Common myeloid progenitor, CD34-positive (primary cell): ENCODE results near the gene EXOC2.

Source experiments
- CTCF ChIA-PET: fragments of 350-600 bp; sonication (Branson Sonifier 250); formaldehyde crosslinking; loops from one replicate; lab custom pipeline; 2021; ENCODE audit warnings: antibody characterized with exemption; lab: Charles Lee
- POLR2A ChIA-PET: fragments of 350-600 bp; sonication (Branson Sonifier 250); formaldehyde crosslinking; loops from one replicate; lab custom pipeline; 2021; ENCODE audit warnings: antibody characterized with exemption; lab: Charles Lee
- DNase-seq, 3 donors: peaks; one replicate each; pipeline versions ENCODE4 v3.0.0 to v3.0.0-alpha.2; 2013
- H3K27ac ChIP-seq, 2 experiments: 1 replicate in 1 of 2; 2 replicates in 1 of 2; pipeline ENCODE4 v1.7.0; 2013; ENCODE audit warnings: inconsistent platforms in 2 of 2, low read length in 2 of 2, mild to moderate bottlenecking in 2 of 2, low read depth in 1 of 2, moderate library complexity in 1 of 2; ENCODE audit not compliant: severe bottlenecking in 2 of 2, insufficient read depth in 1 of 2, poor library complexity in 1 of 2
- H3K27me3 ChIP-seq, 5 experiments: replicated peaks in 2 of 5; 1 replicate in 3 of 5; 2 replicates in 2 of 5; pipeline versions ENCODE4 v1.6.1 to v1.7.0; 2013; ENCODE audit warnings: low read length in 4 of 5, mild to moderate bottlenecking in 2 of 5, moderate library complexity in 2 of 5, inconsistent platforms in 1 of 5; ENCODE audit not compliant: insufficient read depth in 5 of 5, control insufficient read depth in 4 of 5
- H3K36me3 ChIP-seq, 4 experiments: 1 replicate in 2 of 4; 2 replicates in 2 of 4; pipeline versions ENCODE4 v1.6.1 to v1.7.0; 2013; ENCODE audit warnings: low read length in 3 of 4, control low read depth in 1 of 4, mild to moderate bottlenecking in 1 of 4; ENCODE audit not compliant: control insufficient read depth in 4 of 4, insufficient read depth in 4 of 4
- H3K4me1 ChIP-seq, 4 experiments: 1 replicate in 3 of 4; 2 replicates in 1 of 4; pipeline versions ENCODE4 v1.6.1 to v1.7.1; 2013; ENCODE audit warnings: low read length in 3 of 4, mild to moderate bottlenecking in 3 of 4, control low read depth in 1 of 4, inconsistent platforms in 1 of 4, moderate library complexity in 1 of 4; ENCODE audit not compliant: control insufficient read depth in 4 of 4, insufficient read depth in 4 of 4; ENCODE audit errors: control extremely low read depth in 1 of 4
- H3K4me3 ChIP-seq, 7 experiments: 1 replicate in 4 of 7; 2 replicates in 3 of 7; pipeline versions ENCODE4 v1.5.1 to v1.7.0; 2013; ENCODE audit warnings: mild to moderate bottlenecking in 7 of 7, low read length in 6 of 7, moderate library complexity in 6 of 7, inconsistent platforms in 2 of 7, low read depth in 2 of 7, control low read depth in 1 of 7; ENCODE audit not compliant: insufficient read depth in 4 of 7, control insufficient read depth in 1 of 7; ENCODE audit errors: extremely low read depth in 1 of 7
- H3K9me3 ChIP-seq, 5 experiments: 1 replicate in 4 of 5; 2 replicates in 1 of 5; pipeline versions ENCODE4 v1.6.1 to v1.7.1; 2013; ENCODE audit warnings: low read length in 4 of 5, mild to moderate bottlenecking in 2 of 5, inconsistent platforms in 1 of 5, low read depth in 1 of 5, moderate library complexity in 1 of 5; ENCODE audit not compliant: control insufficient read depth in 4 of 5, insufficient read depth in 2 of 5; ENCODE audit errors: control extremely low read depth in 1 of 5
- WGBS: methylation state at CpG from one replicate; pipeline ENCODE4 v1.1.5; 2013; ENCODE audit not compliant: insufficient coverage; 5-methylcytosine and 5-hydroxymethylcytosine counted together

The EXOC2 gene

GRCh38 chr6:680251-680650 lies 12.7 kb downstream of the EXOC2 start:
- Histone ChIP-seq H3K4me3 (no peak overlapping the region), H3K9me3 (peaks cover 0 to 4% (median 0%) of the 10 kb centered on the region in 5 experiments), H3K4me1 (peaks cover 6 to 44% (median 10%) of the 10 kb centered on the region in 4 experiments), H3K27ac (no peak overlapping the region), H3K27me3 (no peaks in the 10 kb centered on the region), H3K36me3 (peaks cover 0 to 3% (median 0%) of the 10 kb centered on the region in 4 experiments)
- CTCF ChIA-PET: no interaction called here
- DNase-seq: no peak
- 100% methylated on average over 1 of the region's 2 CpGs for WGBS
- POLR2A ChIA-PET: no interaction called here

- H3K4me3 ChIP-seq: no peak overlapping the region
- POLR2A ChIA-PET: no interaction called here
These were observed 13.7 kb downstream of the EXOC2 start for GRCh38 chr6:679282-679681.

GRCh38 chr6:678520-678919 lies 14.4 kb downstream of the EXOC2 start:
- Histone ChIP-seq H3K9me3 (peaks cover 0 to 4% (median 0%) of the 10 kb centered on the region in 5 experiments), H3K36me3 (peaks cover 0 to 3% (median 0%) of the 10 kb centered on the region in 4 experiments), H3K27ac (no peak overlapping the region), H3K4me1 (peaks cover 0 to 29% (median 4%) of the 10 kb centered on the region in 4 experiments), H3K27me3 (no peaks in the 10 kb centered on the region), H3K4me3 (no peak overlapping the region)
- 80% methylated on average over 3 of the region's 3 CpGs for WGBS
- POLR2A ChIA-PET: interaction anchor here (0.6 kb wide), 1 partner anchor 47 kb away, joined by 3 read pairs; no protein-coding TSS in a partner anchor
- CTCF ChIA-PET: interaction anchor here (1.2 kb wide), 1 partner anchor 17 kb away, joined by 3 read pairs; no protein-coding TSS in a partner anchor
- no peak for DNase-seq

More at GRCh38 chr6:679282-679681, 13.7 kb downstream of the EXOC2 start:
- peaks cover 0 to 3% (median 0%) of the 10 kb centered on the region in 4 experiments for H3K36me3 ChIP-seq
- H3K9me3 ChIP-seq: peaks cover 0 to 4% (median 0%) of the 10 kb centered on the region in 5 experiments
- no peaks in the 10 kb centered on the region for H3K27me3 ChIP-seq
- DNase-seq: no peak
- CTCF ChIA-PET: interaction anchor here (1.2 kb wide), 1 partner anchor 18 kb away, joined by 3 read pairs; no protein-coding TSS in a partner anchor
- H3K27ac ChIP-seq: no peak overlapping the region
- H3K4me1 ChIP-seq: peaks cover 6 to 36% (median 10%) of the 10 kb centered on the region in 4 experiments
- WGBS: 98% methylated on average over 6 of the region's 9 CpGs

DNA sequence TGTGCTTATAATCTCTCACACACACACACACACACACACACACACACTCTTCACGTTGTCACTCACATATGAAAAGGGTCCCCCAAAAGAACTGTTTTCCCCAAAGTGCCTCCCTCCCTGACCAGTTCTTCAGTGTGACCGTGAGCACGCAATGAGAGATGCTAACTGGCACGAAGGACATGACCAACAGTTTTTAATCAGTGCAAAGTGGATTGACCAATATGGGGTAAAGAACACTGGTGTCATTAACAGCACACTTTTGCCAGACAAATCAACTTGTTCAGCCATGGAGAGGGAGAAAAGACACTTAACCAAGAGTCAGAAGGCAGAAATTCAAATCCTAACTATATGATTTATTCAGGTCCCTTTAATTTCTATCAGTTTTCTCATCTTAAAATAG lies 15.0 kb downstream of the EXOC2 start:
- no peaks in the 10 kb centered on the region for H3K27me3 ChIP-seq
- ChIA-PET CTCF (no interaction called here), POLR2A (interaction anchor here (0.6 kb wide), 1 partner anchor 48 kb away, joined by 3 read pairs; no protein-coding TSS in a partner anchor)
- peaks cover 0 to 4% (median 0%) of the 10 kb centered on the region in 5 experiments for H3K9me3 ChIP-seq
- 100% methylated on average over 1 of the region's 4 CpGs for WGBS
- no peak overlapping the region for H3K4me3 ChIP-seq
- DNase-seq: no peak
- H3K27ac ChIP-seq: no peak overlapping the region
- peaks cover 0 to 23% (median 3%) of the 10 kb centered on the region in 4 experiments for H3K4me1 ChIP-seq
- peaks cover 0 to 3% (median 0%) of the 10 kb centered on the region in 4 experiments for H3K36me3 ChIP-seq

GRCh38 chr6:674956-675355 lies 18.0 kb downstream of the EXOC2 start:
- ChIA-PET CTCF (no interaction called here), POLR2A (no interaction called here)
- Histone ChIP-seq H3K4me1 (no peaks in the 10 kb centered on the region), H3K36me3 (peaks cover 0 to 2% (median under 1%) of the 10 kb centered on the region in 4 experiments), H3K4me3 (no peak overlapping the region), H3K9me3 (peaks cover 0 to 11% (median 0%) of the 10 kb centered on the region in 5 experiments), H3K27ac (no peak overlapping the region), H3K27me3 (no peaks in the 10 kb centered on the region)
- no peak for DNase-seq
- WGBS: 100% methylated on average over 2 of the region's 3 CpGs

- ChIA-PET POLR2A (interaction anchor here (0.7 kb wide), 1 partner anchor 19 kb away, joined by 3 read pairs; the partner anchor contains the start of gene EXOC2), CTCF (no interaction called here)
- Histone ChIP-seq H3K36me3 (peaks cover 0 to 8% (median 2%) of the 10 kb centered on the region in 4 experiments), H3K27ac (no peak overlapping the region), H3K9me3 (peaks cover 0 to 11% (median 0%) of the 10 kb centered on the region in 5 experiments), H3K4me3 (no peak overlapping the region), H3K27me3 (no peaks in the 10 kb centered on the region), H3K4me1 (no peaks in the 10 kb centered on the region)
- DNase-seq: no peak
These were observed 18.5 kb downstream of the EXOC2 start for GRCh38 chr6:674406-674805.

- CTCF ChIA-PET: no interaction called here
- H3K9me3 ChIP-seq: peaks cover 0 to 11% (median 0%) of the 10 kb centered on the region in 5 experiments
- no peak for DNase-seq
- POLR2A ChIA-PET: no interaction called here
- WGBS: 100% methylated on average over 7 of the region's 7 CpGs
- H3K4me3 ChIP-seq: no peak overlapping the region
- H3K27me3 ChIP-seq: no peaks in the 10 kb centered on the region
- no peaks in the 10 kb centered on the region for H3K4me1 ChIP-seq
- H3K27ac ChIP-seq: no peak overlapping the region
- peaks cover 0 to 11% (median 2%) of the 10 kb centered on the region in 4 experiments for H3K36me3 ChIP-seq
These were observed 25.5 kb downstream of the EXOC2 start for GRCh38 chr6:667253-667927.
